Smooth muscle cell (in vitro differentiated cells): ENCODE results near the gene ST6GALNAC2. TPM values are rescaled to one million over a fixed set of nuclear protein-coding genes. Genes with fewer than 3 reads are reported as not detected.
"Not testable (repeated sequence)": the region's sequence is repeated elsewhere in the genome, so short reads cannot be mapped to it uniquely, and the experiment has no call there.

Source experiments
- DNase-seq: peaks from one replicate; lab custom pipeline; 2025; ENCODE audit not compliant: unreplicated experiment; lab: John Stamatoyannopoulos, UW
- H2AFZ ChIP-seq: fragments of 200-600 bp; sonication (generic); 2 replicates; pipeline ENCODE4 v1.6.0; 2016; ENCODE audit warnings: antibody characterized with exemption, low read depth, mild to moderate bottlenecking
- H3F3A ChIP-seq: fragments of 200-600 bp; sonication (generic); 2 replicates; pipeline ENCODE4 v1.6.0; 2017; ENCODE audit warnings: antibody characterized with exemption, low read depth
- H3K27ac ChIP-seq: fragments of 200-600 bp; sonication (generic); 2 replicates; pipeline ENCODE4 v1.5.1; 2016; ENCODE audit warnings: low read depth, mild to moderate bottlenecking
- H3K27me3 ChIP-seq: fragments of 200-600 bp; sonication (generic); 2 replicates; pipeline ENCODE4 v1.6.1; 2016; ENCODE audit warnings: low read depth, mild to moderate bottlenecking
- H3K36me3 ChIP-seq: fragments of 200-600 bp; sonication (generic); 2 replicates; pipeline ENCODE4 v1.5.1; 2016; ENCODE audit warnings: low read depth
- H3K4me1 ChIP-seq: fragments of 200-600 bp; sonication (generic); 2 replicates; pipeline ENCODE4 v1.5.1; 2016; ENCODE audit warnings: low read depth
- H3K4me2 ChIP-seq: fragments of 200-600 bp; sonication (generic); 2 replicates; pipeline ENCODE4 v1.6.0; 2016; ENCODE audit warnings: mild to moderate bottlenecking
- H3K4me3 ChIP-seq: fragments of 200-600 bp; sonication (generic); 2 replicates; pipeline ENCODE4 v1.5.1; 2016; ENCODE audit warnings: mild to moderate bottlenecking
- H3K79me2 ChIP-seq: fragments of 200-600 bp; sonication (generic); 2 replicates; pipeline ENCODE4 v1.6.0; 2016; ENCODE audit warnings: low read depth, mild to moderate bottlenecking
- H3K9ac ChIP-seq: fragments of 200-600 bp; sonication (generic); 2 replicates; pipeline ENCODE4 v1.6.0; 2016; ENCODE audit warnings: low read depth
- H3K9me3 ChIP-seq: fragments of 200-600 bp; sonication (generic); replicated peaks from 2 replicates; pipeline ENCODE4 v1.5.1; 2016; ENCODE audit warnings: low read depth
- H4K20me1 ChIP-seq: fragments of 200-600 bp; sonication (generic); 2 replicates; pipeline ENCODE4 v1.6.0; 2016; ENCODE audit warnings: low read depth
- CTCF ChIP-seq: fragments of 200-600 bp; sonication (generic); IDR thresholded peaks from 2 replicates; pipeline ENCODE4 v1.5.1; 2017; ENCODE audit warnings: borderline replicate concordance, mild to moderate bottlenecking, antibody characterized with exemption; ENCODE audit not compliant: insufficient read depth, poor library complexity, severe bottlenecking
- WGBS: methylation state at CpG from one replicate; pipeline ENCODE4 v1.1.7; 2016; ENCODE audit warnings: low lambda C conversion rate; 5-methylcytosine and 5-hydroxymethylcytosine counted together
- polyA plus RNA-seq: library from polyadenylated mRNA; unstranded; fragments of >200 nt; fragmentation: Nextera tagmentation; extraction: Ambion mirVana; gene quantifications from 2 replicates; pipeline ENCODE4 v1.2.1, GENCODE V29; 2016
- total RNA-seq: library from RNA; depleted of rRNA; stranded (reverse); fragments of >200 nt; gene quantifications from 2 replicates; pipeline ENCODE4 v1.2.3, GENCODE V29; 2014

Gene ST6GALNAC2
- total and polyA plus RNA-seq, 2 experiments from 2014 or later, result 1.2 to 6.9 TPM

- H3K79me2 ChIP-seq, result no peaks in the 10 kb centered on the region
- TF ChIP-seq CTCF, result no peak
- no peak overlapping the region for H3K4me2 ChIP-seq
- 69% methylated on average over 25 of the region's 25 CpGs for WGBS
- no peak overlapping the region for H3K4me3 ChIP-seq
- H3K9ac ChIP-seq, result no peak overlapping the region
- DNase-seq, result no peak
- H3K9me3 ChIP-seq, result no peaks in the 10 kb centered on the region
- no peaks in the 10 kb centered on the region for H3K27me3 ChIP-seq
- peaks cover 14% of the 10 kb centered on the region for H3K4me1 ChIP-seq
- peak overlapping the region; percentile 58 for H2AFZ ChIP-seq
- no peaks in the 10 kb centered on the region for H3F3A ChIP-seq
- H3K27ac ChIP-seq, result no peak overlapping the region
- H3K36me3 ChIP-seq, result no peaks in the 10 kb centered on the region
- no peaks in the 10 kb centered on the region for H4K20me1 ChIP-seq
These were observed 60.8 kb downstream of the ST6GALNAC2 start for GRCh38 chr17:76524598-76525512.

- no peaks in the 10 kb centered on the region for H3K9me3 ChIP-seq
- H3K4me3 ChIP-seq, result no peak overlapping the region
- H3K79me2 ChIP-seq, result no peaks in the 10 kb centered on the region
- H3K27ac ChIP-seq, result no peak overlapping the region
- peaks cover 9% of the 10 kb centered on the region for H3K4me1 ChIP-seq
- H3F3A ChIP-seq, result no peaks in the 10 kb centered on the region
- no peaks in the 10 kb centered on the region for H3K36me3 ChIP-seq
- peak; percentile 59 for DNase-seq
- H2AFZ ChIP-seq, result no peak overlapping the region
- peak overlapping the region; percentile 74 for H3K4me2 ChIP-seq
- H4K20me1 ChIP-seq, result no peaks in the 10 kb centered on the region
- peak; percentile 99 for TF ChIP-seq CTCF
- H3K27me3 ChIP-seq, result no peaks in the 10 kb centered on the region
- 25% methylated on average over 35 of the region's 35 CpGs for WGBS
- H3K9ac ChIP-seq, result no peak overlapping the region
These were observed 62.3 kb downstream of the ST6GALNAC2 start for GRCh38 chr17:76523084-76524037.

- H3K4me3 ChIP-seq, H3K79me2 ChIP-seq, H3K4me2 ChIP-seq, H3K4me1 ChIP-seq, H3K9ac ChIP-seq, DNase-seq, H3K27me3 ChIP-seq, H3K9me3 ChIP-seq, H2AFZ ChIP-seq, H3K27ac ChIP-seq, H3F3A ChIP-seq, H4K20me1 ChIP-seq, H3K36me3 ChIP-seq: not testable (repeated sequence)
- 90% methylated on average over 10 of the region's 10 CpGs for WGBS
These were observed 64.0 kb downstream of the ST6GALNAC2 start for GRCh38 chr17:76521683-76522082.

GRCh38 chr17:76521262-76521661 is 64.4 kb downstream of the ST6GALNAC2 start:
- H3F3A ChIP-seq, result no peaks in the 10 kb centered on the region
- DNase-seq, result no peak
- no peak overlapping the region for H3K4me2 ChIP-seq
- no peak overlapping the region for H3K27ac ChIP-seq
- no peaks in the 10 kb centered on the region for H3K27me3 ChIP-seq
- H4K20me1 ChIP-seq, result no peaks in the 10 kb centered on the region
- no peak overlapping the region for H3K4me3 ChIP-seq
- no peak for TF ChIP-seq CTCF
- WGBS, result 92% methylated on average over 7 of the region's 7 CpGs
- H3K79me2 ChIP-seq, result no peaks in the 10 kb centered on the region
- no peaks in the 10 kb centered on the region for H3K9me3 ChIP-seq
- H3K36me3 ChIP-seq, result no peaks in the 10 kb centered on the region
- no peaks in the 10 kb centered on the region for H3K4me1 ChIP-seq
- no peak overlapping the region for H3K9ac ChIP-seq
- no peak overlapping the region for H2AFZ ChIP-seq
